CD4-positive, alpha-beta T cell treated with Interleukin-6 at 100 ng/mL for 8 hours (primary cell): ENCODE data around the gene TUBA3D.
A peak's percentile ranks its signal among the peaks of the same experiment; 100 is the strongest.
"Not testable (repeated sequence)": the region's sequence is repeated elsewhere in the genome, so short reads cannot be mapped to it uniquely, and the experiment has no call there.

Experiments
- DNase-seq: peaks from one replicate; pipeline ENCODE4 v3.0.0-alpha.2; 2020; ENCODE audit warnings: mixed read lengths, low spot score

Gene TUBA3D

GRCh38 chr2:131483981-131484820 is 8.3 kb downstream of the TUBA3D start:
- DNase-seq: not testable (repeated sequence)

DNA sequence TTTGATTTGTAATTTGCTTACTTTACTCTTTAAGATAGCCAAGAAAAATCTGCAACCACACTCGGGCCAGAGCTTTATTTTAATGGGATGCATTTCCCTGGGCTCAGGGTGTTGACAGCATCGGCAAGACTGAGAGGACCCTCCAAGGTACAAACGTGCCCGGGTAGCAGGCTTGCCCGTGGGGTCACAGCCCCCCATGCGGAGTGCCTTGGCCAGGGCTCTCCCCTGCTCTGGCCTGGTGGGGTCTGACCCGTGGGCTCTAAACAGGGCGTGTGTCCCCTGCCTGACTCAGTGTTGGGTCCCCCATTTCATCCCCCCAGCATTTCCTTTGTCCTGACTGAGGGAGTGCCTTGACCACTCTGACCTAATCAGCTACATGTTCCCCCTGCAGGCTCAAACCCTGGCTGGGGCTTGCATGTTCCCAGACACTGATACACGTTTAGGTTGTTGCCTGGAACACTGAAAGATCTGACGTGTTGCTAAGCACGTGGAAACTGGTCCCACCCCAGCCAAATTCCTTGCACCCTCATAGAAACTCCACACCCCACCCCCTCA is 9.1 kb downstream of the TUBA3D start:
- DNase-seq: not testable (repeated sequence)

DNA sequence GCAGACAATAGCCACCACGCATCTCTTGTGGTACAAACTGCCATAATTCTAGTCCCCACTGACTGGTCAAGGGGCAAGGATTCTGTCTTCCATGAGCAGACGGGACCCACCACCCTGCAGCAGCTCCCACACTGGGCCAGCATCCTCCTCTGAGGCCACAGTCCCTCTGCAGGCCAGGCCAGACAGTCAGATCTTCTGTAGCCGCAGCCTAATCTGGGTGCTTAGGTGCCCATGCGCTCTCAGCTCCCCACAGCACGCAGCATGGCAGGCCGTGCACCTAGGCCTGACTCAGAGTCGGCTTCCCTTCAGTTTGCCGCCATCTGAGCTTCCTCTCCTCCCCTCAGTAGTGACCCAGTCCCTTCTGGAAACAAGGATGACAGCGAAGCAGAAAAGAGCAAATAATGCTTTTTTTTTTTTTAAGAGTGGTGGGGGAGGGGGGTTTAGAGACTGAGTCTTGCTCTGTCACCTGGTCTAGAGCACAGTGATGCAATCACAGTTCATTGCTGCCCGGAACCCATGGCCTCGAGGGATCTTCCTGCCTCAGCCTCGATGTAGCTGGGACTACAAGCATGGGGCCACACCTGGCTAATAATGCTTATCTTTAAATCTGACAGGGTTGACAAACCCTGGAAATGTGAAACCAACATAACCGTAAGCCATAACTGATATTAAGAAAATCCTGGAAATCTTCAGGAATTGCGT is 10.4 kb downstream of the TUBA3D start:
- not testable (repeated sequence) for DNase-seq

- no peak for DNase-seq
Measured at GRCh38 chr2:131488306-131489205, 12.6 kb downstream of the TUBA3D start.

DNA sequence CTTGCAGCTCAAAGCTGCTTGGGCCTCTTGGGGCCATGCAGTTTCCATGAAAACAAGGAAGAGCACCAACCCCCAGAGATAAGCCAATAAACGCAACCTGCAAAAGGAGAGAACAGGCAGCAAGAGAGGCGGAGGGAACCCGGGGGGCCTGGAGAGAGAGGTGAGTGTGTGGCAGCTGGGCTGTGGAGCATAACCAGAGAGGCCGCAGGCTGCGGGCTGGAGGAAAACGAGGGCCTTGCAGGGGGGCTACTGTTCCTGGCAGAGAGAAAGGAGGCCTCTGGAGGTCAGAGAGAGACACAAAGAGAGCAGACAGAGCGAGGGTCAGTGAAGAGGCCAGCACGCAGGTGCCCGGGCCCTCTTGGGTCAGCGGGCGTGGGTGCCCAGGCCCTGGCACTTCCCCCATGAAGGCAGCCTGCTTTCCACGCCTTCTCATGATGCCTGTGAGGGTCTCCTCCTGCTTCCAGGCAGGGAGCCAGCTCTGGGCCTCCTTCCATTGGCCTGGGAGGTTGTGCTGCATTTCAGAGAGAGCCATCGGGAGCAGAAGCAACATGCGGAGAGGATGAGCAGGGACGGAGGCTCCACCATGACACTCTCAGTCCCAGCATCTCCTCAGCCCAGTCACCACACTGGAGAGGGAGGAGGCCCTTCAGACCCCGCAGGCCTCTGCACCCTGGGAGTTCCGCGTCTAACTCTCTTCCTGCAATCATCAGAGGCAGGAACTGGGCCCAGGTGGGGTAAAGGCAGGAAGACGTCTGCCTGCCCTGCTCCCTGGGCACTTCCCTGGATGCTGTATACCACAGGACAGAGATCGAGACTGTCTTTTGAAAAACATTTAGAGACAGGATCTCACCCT is 14.9 kb downstream of the TUBA3D start:
- peak; percentile 23 for DNase-seq

- not testable (repeated sequence) for DNase-seq
Measured at GRCh38 chr2:131491469-131491836, 15.5 kb downstream of the TUBA3D start.

GRCh38 chr2:131492015-131492417 is 16.1 kb downstream of the TUBA3D start, which contains the start of gene MZT2A:
Gene MZT2A, minus strand, starts transcription at chr2:131492397. Its CDS starts 21 bp downstream, at chr2:131492376.
- peak; percentile 13 for DNase-seq

- peak; percentile 92 for DNase-seq
Measured at GRCh38 chr2:131492418-131493198, 16.7 kb downstream of the TUBA3D start.

- DNase-seq: no peak
Measured at GRCh38 chr2:131493199-131493968, 17.5 kb downstream of the TUBA3D start.

GRCh38 chr2:131495506-131495905 is 19.6 kb downstream of the TUBA3D start:
- DNase-seq: not testable (repeated sequence)

- not testable (repeated sequence) for DNase-seq
Measured at GRCh38 chr2:131498321-131498973, 22.5 kb downstream of the TUBA3D start.

GRCh38 chr2:131503587-131503986 is 27.7 kb downstream of the TUBA3D start:
- DNase-seq: not testable (repeated sequence)

DNA sequence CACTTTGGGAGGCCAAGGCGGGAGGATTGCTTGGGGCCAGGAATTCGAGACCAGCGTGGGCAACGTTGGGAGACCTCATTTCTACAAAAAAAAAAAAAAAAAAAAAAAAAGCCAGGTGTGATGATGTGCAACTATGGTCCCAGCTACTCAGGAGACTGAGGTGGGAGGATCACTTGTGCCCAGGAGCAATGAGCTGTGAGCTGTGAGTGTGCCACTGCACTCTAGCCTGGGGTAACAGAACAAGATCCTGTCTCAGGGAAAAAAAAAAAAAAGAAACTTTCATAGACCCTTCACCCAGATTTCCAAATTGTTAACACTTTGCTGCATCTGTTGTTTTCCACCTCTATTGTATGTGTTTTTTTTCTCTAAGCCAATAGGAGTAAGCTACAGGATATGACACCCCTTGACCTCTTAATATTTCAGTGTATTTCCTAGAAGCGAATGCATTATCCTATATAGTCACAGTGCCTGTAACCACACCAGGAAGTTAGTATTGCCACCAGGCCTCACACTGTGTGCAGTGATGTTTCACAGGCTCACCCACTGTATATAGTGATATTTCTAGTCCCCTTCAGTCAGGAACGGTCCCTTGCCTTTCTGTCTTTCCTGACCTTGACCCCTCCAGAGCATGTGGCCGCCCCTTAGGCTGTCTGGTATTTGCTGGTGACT is 28.3 kb downstream of the TUBA3D start:
- not testable (repeated sequence) for DNase-seq

GRCh38 chr2:131509615-131510014 is 33.7 kb downstream of the TUBA3D start:
- no peak for DNase-seq

- DNase-seq: not testable (repeated sequence)
Measured at GRCh38 chr2:131511291-131511968, 35.5 kb downstream of the TUBA3D start.

GRCh38 chr2:131511969-131512870 is 36.3 kb downstream of the TUBA3D start:
- not testable (repeated sequence) for DNase-seq
